Pancreas (tissue), 10 donors: ENCODE data around the gene EPHA6. TPM values are rescaled to one million over a fixed set of nuclear protein-coding genes. Genes with fewer than 3 reads are reported as not detected.
"Not testable (repeated sequence)": the region's sequence is repeated elsewhere in the genome, so short reads cannot be mapped to it uniquely, and the experiment has no call there.

Source experiments
- ATAC-seq, 4 donors: fragments of 200-7000 bp; cut with Tn5 transposase; one replicate each; pipeline versions ENCODE4 v1.8.0 to v1.9.1; 2020; ENCODE audit warnings: mild to moderate bottlenecking in 4 of 4, moderate library complexity in 4 of 4
- DNase-seq, 6 donors: peaks; one replicate each; pipeline ENCODE4 v3.0.0-alpha.2; 2020
- FAIRE-seq: peaks from 2 replicates; lab custom pipeline; 2012; peaks lifted over from hg19 to GRCh38; lab: Jason Lieb, UNC
- H3K27ac ChIP-seq, 4 donors: fragments of 200-600 bp; sonication (generic); 1 replicate in 3 of 4; 2 replicates in 1 of 4; pipeline versions ENCODE4 v1.5.0 to v1.8.0; 2020
- H3K27me3 ChIP-seq, 4 donors: fragments of 200-600 bp; one replicate each; pipeline ENCODE4 v1.8.0; 2021
- H3K36me3 ChIP-seq, 3 donors: fragments of 200-600 bp; sonication (generic) in 1 of 3; one replicate each; pipeline versions ENCODE4 v1.5.0 to v1.8.0; 2020 to 2021
- H3K4me1 ChIP-seq, 3 donors: fragments of 200-600 bp; one replicate each; pipeline ENCODE4 v1.8.0; 2021
- H3K4me3 ChIP-seq, 4 donors: fragments of 200-600 bp; sonication (generic) in 2 of 4; one replicate each; pipeline versions ENCODE4 v1.5.0 to v1.8.0; 2020 to 2021
- H3K9me3 ChIP-seq, 4 donors: fragments of 200-600 bp; one replicate each; pipeline ENCODE4 v1.8.0; 2021
- CTCF ChIP-seq, 4 donors: fragments of 200-600 bp; sonication (generic) in 3 of 4; IDR thresholded peaks; one replicate each; pipeline versions ENCODE4 v1.5.0 to v1.8.0; 2021; ENCODE audit warnings: antibody characterized with exemption in 4 of 4
- WGBS, 2 donors: extraction: QIAGEN DNeasy Blood & Tissue Kit; methylation state at CpG; one replicate each; pipeline ENCODE4 v1.1.7; 2013; 5-methylcytosine and 5-hydroxymethylcytosine counted together
- intact Hi-C, 3 donors: fragments of 100-400 bp; cut with DNase I; formaldehyde crosslinking; loops; one replicate each; pipeline versions ENCODE4 v1.11.1 to v1.14.2; 2022
- polyA plus RNA-seq, 2 donors: library from polyadenylated mRNA; stranded (reverse); fragments of 200-250 nt; gene quantifications; one replicate each; pipeline ENCODE4 v1.2.3, GENCODE V29; 2013
- total RNA-seq, 6 donors: library from RNA; stranded (reverse); fragmentation: NEBNext Ultra II Directional in 4 of 6; extraction: Animal tissue kit (Norgen Biotek cat#: 25700) in 4 of 6; gene quantifications; one replicate each; pipeline versions ENCODE4 v1.2.1 to v1.2.4, GENCODE V29; 2021 to 2023
- donor health status: healthy with polysubstance abuse.
- donor health status: DM: no; HTN: no; CAD: no; lungs with moderate emphysema.
- donor health status: DM: no; HTN: no; CAD: no.
- donor health status: control.
- donor health status: control.
- donor health status: Bipolar disorder and iron deficiency.
- donor health status: DM: yes; HTN: yes; CAD: no.
- donor health status: DM: no; HTN: no; CAD: no.
- donor health status: DM: no; HTN: no; CAD: no.
- donor health status: DM: yes; HTN: yes; CAD: no.

EPHA6 gene
- total and polyA plus RNA-seq, 8 donors: 0.15 to 1.1 (median 0.57) TPM

- Histone ChIP-seq H3K27me3 (no peaks in the 10 kb centered on the region), H3K9me3 (no peaks in the 10 kb centered on the region), H3K4me1 (no peaks in the 10 kb centered on the region), H3K4me3 (no peak overlapping the region), H3K27ac (no peak overlapping the region), H3K36me3 (no peaks in the 10 kb centered on the region)
- no peak for TF ChIP-seq CTCF (IDR thresholded peaks at IDR 0.05)
- FAIRE-seq (no peak), DNase-seq (no peak), ATAC-seq (no peak)
- 28 to 34% methylated on average over 1 of the region's 1 CpG for WGBS, 2 donors
- intact Hi-C loops: no loop called here
Observed at GRCh38 chr3:96900031-96900430, 85.6 kb downstream of the EPHA6 start.

GRCh38 chr3:96900566-96900965 is 86.2 kb downstream of the EPHA6 start:
- no peak for FAIRE-seq
- no peak for ATAC-seq
- no peaks in the 10 kb centered on the region for H3K27me3 ChIP-seq
- H3K36me3 ChIP-seq: no peaks in the 10 kb centered on the region
- H3K4me3 ChIP-seq: no peak overlapping the region
- H3K9me3 ChIP-seq: no peaks in the 10 kb centered on the region
- DNase-seq: no peak
- WGBS, 2 donors: 38 to 56% methylated on average over 4 of the region's 4 CpGs
- H3K4me1 ChIP-seq: no peaks in the 10 kb centered on the region
- intact Hi-C loops: no loop called here
- H3K27ac ChIP-seq: no peak overlapping the region
- TF ChIP-seq CTCF (IDR thresholded peaks at IDR 0.05): no peak

- intact Hi-C loops: no loop called here
- H3K27ac ChIP-seq: no peak overlapping the region
Observed at GRCh38 chr3:96915445-96915844, 101.1 kb downstream of the EPHA6 start.

GRCh38 chr3:96931119-96931862 is 116.9 kb downstream of the EPHA6 start:
- Histone ChIP-seq H3K27me3 (no peaks in the 10 kb centered on the region), H3K36me3 (no peaks in the 10 kb centered on the region), H3K4me3 (no peak overlapping the region), H3K27ac (no peak overlapping the region), H3K4me1 (no peaks in the 10 kb centered on the region), H3K9me3 (no peaks in the 10 kb centered on the region)
- no peak for DNase-seq
- WGBS, 2 donors: 67 to 78% methylated on average over 3 of the region's 3 CpGs
- no peak for FAIRE-seq
- TF ChIP-seq CTCF (IDR thresholded peaks at IDR 0.05): no peak
- ATAC-seq: no peak
- intact Hi-C loops: no loop called here

More at GRCh38 chr3:96915445-96915844, 101.1 kb downstream of the EPHA6 start:
- ATAC-seq (no peak), FAIRE-seq (no peak), DNase-seq (no peak)
- Histone ChIP-seq H3K9me3 (no peaks in the 10 kb centered on the region), H3K4me3 (no peak overlapping the region), H3K36me3 (no peaks in the 10 kb centered on the region), H3K4me1 (no peaks in the 10 kb centered on the region), H3K27me3 (no peaks in the 10 kb centered on the region)
- 60 to 75% methylated on average over 2 of the region's 2 CpGs for WGBS, 2 donors
- no peak for TF ChIP-seq CTCF (IDR thresholded peaks at IDR 0.05)

- FAIRE-seq, H3K27me3 ChIP-seq, H3K36me3 ChIP-seq, ATAC-seq, H3K4me3 ChIP-seq, H3K27ac ChIP-seq, H3K4me1 ChIP-seq, intact Hi-C loops, H3K9me3 ChIP-seq: not testable (repeated sequence)
- 82 to 90% methylated on average over 7 of the region's 7 CpGs for WGBS, 2 donors
- DNase-seq: peak in 1 of 6 donors; percentile 36
Observed at GRCh38 chr3:96942131-96942530, 127.7 kb downstream of the EPHA6 start.
